GM12891 (cell line): ENCODE results near the gene LHX4.

Experiments
- POLR2A ChIP-seq: IDR thresholded peaks from 2 replicates; pipeline ENCODE4 v1.6.1; 2011; ENCODE audit warnings: low read depth, low read length, control low read depth
- POLR2AphosphoS5 ChIP-seq: IDR thresholded peaks from 2 replicates; pipeline ENCODE4 v1.6.1; 2011; ENCODE audit warnings: low read depth, low read length, control low read depth
- SPI1 ChIP-seq: IDR thresholded peaks from 2 replicates; pipeline ENCODE4 v1.6.1; 2011; ENCODE audit warnings: low read depth, low read length, control low read depth
- TAF1 ChIP-seq: IDR thresholded peaks from 2 replicates; pipeline ENCODE4 v1.6.1; 2011; ENCODE audit warnings: low read depth, low read length, control low read depth

GRCh38 chr1:180232521-180233043 lies 2.5 kb downstream of the LHX4 start:
- no peak for TF ChIP-seq POLR2AphosphoS5
- no peak for TF ChIP-seq POLR2A
- no peak for TF ChIP-seq TAF1
- TF ChIP-seq SPI1, result no peak
